GM13977 (cell line): ENCODE results near the gene SCMH1.

Source experiments
- DNase-seq: peaks from one replicate; pipeline ENCODE4 v3.0.0; 2012; ENCODE audit warnings: low spot score
- CTCF ChIP-seq: IDR thresholded peaks from 2 replicates; pipeline ENCODE4 v1.5.1; 2012; ENCODE audit warnings: mild to moderate bottlenecking, control low read depth; ENCODE audit not compliant: insufficient read depth; ENCODE audit errors: extremely low read depth, missing control alignments
- in situ Hi-C: fragments of 300-500 bp; cut with MboI; formaldehyde crosslinking; loops from one replicate; pipeline ENCODE4 v1.12.0; 2022; ENCODE audit warnings: low sequenced_read_pairs, low pct_unique_long_range_greater_than_20kb, mixed read lengths, inconsistent platforms; ENCODE audit not compliant: unreplicated experiment

Gene SCMH1

GRCh38 chr1:41174170-41174569 lies 67.9 kb downstream of the SCMH1 start:
- no peak for TF ChIP-seq CTCF
- in situ Hi-C loops, result no loop called here
- no peak for DNase-seq

GRCh38 chr1:41173651-41174050 lies 68.5 kb downstream of the SCMH1 start:
- no peak for TF ChIP-seq CTCF
- no peak for DNase-seq
- in situ Hi-C loops, result no loop called here

- no peak for DNase-seq
- in situ Hi-C loops, result no loop called here
- TF ChIP-seq CTCF, result no peak
Measured at GRCh38 chr1:41171266-41171874, 70.7 kb downstream of the SCMH1 start.

GRCh38 chr1:41169799-41170180 lies 72.3 kb downstream of the SCMH1 start:
- no peak for DNase-seq
- in situ Hi-C loops, result no loop called here

GRCh38 chr1:41169066-41169798 lies 72.9 kb downstream of the SCMH1 start:
- in situ Hi-C loops, result no loop called here
- no peak for DNase-seq
- no peak for TF ChIP-seq CTCF

More at GRCh38 chr1:41169799-41170180, 72.3 kb downstream of the SCMH1 start:
- TF ChIP-seq CTCF, result no peak

GRCh38 chr1:41167667-41168066 lies 74.4 kb downstream of the SCMH1 start:
- TF ChIP-seq CTCF, result no peak
- DNase-seq, result no peak
- in situ Hi-C loops, result no loop called here
